GF-D8 (cell line): ENCODE data around the gene SLC16A11.
"Not testable (repeated sequence)": the region's sequence is repeated elsewhere in the genome, so short reads cannot be mapped to it uniquely, and the experiment has no call there.

Experiments
- DNase-seq: peaks from one replicate; lab custom pipeline; 2025; lab: John Stamatoyannopoulos, UW

The SLC16A11 gene, protein sequence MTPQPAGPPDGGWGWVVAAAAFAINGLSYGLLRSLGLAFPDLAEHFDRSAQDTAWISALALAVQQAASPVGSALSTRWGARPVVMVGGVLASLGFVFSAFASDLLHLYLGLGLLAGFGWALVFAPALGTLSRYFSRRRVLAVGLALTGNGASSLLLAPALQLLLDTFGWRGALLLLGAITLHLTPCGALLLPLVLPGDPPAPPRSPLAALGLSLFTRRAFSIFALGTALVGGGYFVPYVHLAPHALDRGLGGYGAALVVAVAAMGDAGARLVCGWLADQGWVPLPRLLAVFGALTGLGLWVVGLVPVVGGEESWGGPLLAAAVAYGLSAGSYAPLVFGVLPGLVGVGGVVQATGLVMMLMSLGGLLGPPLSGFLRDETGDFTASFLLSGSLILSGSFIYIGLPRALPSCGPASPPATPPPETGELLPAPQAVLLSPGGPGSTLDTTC

GRCh38 chr17:7043497-7044198, at the start of gene SLC16A11:
Gene SLC16A11, minus strand, starts transcription at chr17:7044092. Its CDS starts 579 bp downstream, at chr17:7043513.
- no peak for DNase-seq

GRCh38 chr17:7091311-7092005, 47.6 kb upstream of the SLC16A11 start:
- not testable (repeated sequence) for DNase-seq

DNA sequence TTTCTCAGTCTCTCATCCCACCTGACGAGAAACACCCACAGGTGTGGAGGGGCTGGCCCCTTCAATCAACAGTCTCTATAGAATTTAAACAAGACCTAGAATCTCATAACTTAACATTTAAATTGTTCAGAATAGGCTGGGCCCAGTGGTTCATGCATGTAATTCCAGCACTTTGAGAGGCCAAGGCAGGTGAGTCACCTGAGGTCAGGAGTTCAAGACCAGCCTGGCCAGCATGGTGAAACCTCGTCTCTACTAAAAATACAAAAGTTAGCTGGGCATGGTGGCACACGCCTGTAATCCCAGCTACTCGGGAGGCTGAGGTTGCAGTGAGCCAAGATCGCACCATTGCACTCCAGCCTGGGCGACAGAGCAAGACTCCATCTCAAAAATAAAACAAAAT, 45.7 kb upstream of the SLC16A11 start:
- DNase-seq = not testable (repeated sequence)

DNA sequence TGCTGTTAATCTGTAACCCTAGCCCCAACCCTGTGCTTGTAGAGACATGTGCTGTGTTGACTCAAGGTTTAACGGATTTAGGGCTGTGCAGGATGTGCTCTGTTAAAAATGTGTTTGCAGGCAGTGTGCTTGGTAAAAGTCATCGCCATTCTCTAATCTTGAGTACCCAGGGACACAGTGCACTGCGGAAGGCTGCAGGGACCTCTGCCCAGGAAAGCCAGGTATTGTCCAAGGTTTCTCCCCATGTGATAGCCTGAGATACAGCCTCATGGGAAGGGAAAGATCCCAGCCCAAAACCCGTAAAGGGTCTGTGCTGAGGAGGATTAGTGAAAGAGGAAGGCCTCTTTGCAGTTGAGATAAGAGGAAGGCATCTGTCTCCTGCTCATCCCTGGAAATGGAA, 44.5 kb upstream of the SLC16A11 start:
- DNase-seq = not testable (repeated sequence)

DNA sequence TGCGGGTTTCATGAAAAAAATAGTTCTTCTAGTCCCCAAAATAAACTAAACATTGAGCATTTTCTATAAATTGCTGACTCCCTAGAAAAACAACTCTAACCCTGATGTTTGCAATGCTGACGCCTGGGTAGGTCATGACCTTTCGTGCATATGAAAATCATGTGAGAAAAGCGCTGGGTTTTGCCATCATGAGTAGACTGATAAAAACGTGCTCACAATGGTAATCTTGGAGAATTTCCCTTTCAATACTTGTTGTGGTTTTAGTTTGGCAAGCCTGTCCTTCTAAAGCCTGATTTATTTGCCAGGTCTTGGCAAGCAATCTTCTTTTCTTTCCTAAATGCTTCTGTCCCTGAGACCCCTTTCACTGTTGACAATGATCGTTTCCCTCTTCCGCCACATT, 40.2 kb upstream of the SLC16A11 start:
- DNase-seq = no peak

- no peak for DNase-seq
These were observed 39.7 kb upstream of the SLC16A11 start for GRCh38 chr17:7083592-7083991.

DNA sequence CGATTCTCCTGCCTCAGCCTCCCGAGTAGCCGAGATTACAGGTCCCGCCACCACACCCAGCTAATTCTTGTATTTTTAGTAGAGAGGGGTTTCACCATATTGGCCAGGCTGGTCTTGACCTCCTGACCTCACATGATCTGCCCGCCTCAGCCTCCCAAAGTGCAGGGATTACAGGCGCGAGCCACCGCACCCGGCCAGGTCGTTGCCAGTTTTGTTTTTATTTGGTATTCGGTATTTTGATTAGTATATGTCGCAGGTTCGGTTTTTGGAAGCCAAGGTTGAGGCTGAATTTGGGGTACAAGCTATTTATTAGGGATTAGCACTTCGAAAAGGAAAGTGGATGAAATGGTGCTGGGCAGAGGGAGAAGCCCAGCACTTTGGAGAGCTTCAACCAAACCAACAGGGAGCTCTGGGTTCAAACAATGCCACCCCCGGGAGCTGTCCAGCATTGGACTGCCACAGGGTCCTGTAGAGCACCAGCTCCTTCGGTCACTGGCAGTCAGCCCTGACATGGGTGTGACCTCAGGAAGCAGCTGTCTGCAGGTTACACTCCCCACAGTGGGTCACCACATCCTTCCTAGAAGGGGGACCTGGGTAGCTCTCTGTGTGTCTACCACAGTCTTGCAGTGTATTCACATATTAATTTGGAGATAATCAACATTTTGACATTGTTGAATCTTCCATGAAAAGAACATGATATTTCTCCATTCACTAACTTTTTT, 37.6 kb upstream of the SLC16A11 start:
- no peak for DNase-seq

GRCh38 chr17:7080456-7081041, 36.7 kb upstream of the SLC16A11 start:
- DNase-seq = no peak

DNA sequence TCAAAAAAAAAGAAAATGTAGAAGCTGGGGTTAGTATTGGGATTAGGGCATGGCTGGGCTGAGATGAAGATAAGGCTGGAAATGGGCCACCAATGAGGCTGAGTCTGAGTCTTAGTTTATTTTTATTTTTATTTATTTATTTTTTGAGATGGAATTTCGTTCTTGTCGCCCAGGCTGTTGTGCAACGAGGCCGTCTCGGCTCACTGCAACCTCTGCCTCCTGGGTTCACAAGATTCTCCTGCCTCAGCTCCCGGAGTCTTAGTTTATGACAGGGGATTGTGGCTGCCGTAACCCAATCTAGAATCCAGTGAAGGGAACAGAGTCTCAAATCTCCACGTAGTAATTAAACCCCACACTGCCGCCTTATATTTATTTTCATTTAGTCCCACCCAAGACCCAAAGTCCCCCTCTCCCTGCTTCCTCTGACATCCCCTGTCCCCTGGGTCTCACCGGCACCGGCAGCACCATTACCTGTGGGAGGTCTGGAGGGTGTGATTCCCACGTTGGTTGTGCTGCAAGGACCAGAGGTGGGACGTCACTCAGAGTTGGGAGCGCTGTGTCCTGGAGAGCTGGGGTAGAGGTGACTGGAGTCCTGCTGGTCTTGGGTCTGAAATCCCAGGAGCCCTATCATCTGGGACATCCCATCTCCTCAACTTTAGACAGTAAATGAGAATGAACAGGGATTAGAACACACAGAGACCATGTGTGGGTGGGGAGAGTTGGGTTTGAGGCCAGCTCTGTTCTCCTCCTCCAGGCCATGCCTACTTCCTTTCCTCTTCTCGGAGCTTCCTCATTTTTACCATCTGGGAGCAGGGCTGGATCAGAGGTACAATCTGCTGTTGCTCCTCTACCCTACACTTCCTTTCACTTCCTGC, 35.9 kb upstream of the SLC16A11 start, which contains the start of gene CLEC10A:
CLEC10A (minus strand) TSS at position 671 of the 875 bp plus-strand sequence. CDS start 1,439 bp downstream, outside the sequence.
- no peak for DNase-seq

- DNase-seq = no peak
These were observed 34.8 kb upstream of the SLC16A11 start for GRCh38 chr17:7078711-7079110.

DNA sequence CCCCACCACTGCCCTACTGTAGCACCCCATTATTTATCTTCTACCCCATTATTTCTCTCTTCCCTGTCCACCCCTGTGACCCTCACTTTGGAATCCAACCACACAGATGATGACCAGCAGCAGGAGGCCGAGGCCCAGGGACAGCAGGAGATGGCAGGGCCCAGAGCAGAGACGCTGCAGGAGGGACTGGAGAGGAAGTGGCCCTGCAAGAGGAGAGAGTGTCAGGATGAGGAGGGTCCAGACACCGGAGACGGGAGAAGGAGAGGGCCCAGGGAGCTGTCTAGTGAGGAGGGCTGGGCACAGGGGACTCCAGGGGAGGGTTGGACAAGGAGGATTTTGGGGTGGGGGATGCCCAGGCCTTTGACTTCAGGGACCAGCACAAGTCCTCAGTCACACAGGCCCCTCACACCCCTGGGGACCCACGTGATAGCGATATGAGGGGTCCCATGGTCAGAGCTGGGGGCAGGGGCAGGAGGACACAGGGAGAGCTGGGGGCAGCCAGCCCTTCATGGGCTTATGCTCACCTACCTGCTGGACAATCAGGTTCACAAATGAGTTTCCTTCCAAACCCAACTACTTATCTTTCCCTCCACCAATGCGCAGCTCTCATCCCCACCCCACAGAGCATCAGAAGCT, 34.1 kb upstream of the SLC16A11 start:
- no peak for DNase-seq

- no peak for DNase-seq
These were observed 31.0 kb upstream of the SLC16A11 start for GRCh38 chr17:7074931-7075330.

- no peak for DNase-seq
These were observed 28.5 kb upstream of the SLC16A11 start for GRCh38 chr17:7072406-7072805.

DNA sequence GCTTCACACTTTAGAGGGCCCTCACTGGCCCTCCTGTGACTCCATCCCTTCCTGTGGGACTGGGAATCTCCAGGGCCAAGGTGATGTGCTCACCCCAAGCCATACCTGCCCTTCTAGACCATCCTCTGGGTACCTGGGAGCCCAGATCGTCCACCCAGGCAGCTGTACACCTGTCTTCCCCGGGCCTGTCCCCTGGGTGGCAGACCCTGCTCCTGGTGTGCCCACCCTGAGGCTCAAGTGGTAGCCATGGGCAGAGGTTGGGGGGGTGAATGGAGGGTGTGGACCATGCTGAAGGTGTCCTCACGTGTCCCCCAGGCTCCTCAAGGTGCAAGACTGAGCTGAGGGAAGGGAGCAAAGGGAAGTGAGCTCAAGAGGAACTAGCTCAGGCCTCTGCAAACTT, 26.8 kb upstream of the SLC16A11 start:
- no peak for DNase-seq

DNA sequence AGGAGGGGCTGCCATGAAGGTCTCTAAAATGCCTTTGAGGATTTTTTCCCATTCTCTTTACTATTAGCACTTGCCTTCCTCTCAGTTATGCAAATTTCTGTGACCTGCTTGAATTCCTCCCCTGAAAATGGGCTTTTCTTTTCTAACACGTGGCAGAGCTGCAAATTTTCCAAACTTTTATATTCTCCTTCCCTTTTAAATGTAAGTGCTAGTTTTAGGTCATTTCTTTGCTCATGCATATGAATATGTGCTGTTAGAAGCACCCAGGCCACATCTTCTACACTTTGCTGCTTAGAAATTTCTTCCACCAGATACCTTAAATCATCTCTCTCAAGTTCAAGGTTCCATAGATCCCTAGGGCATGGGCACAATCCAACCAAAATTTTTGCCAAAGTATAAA, 24.4 kb upstream of the SLC16A11 start:
- DNase-seq = no peak

- no peak for DNase-seq
These were observed 23.3 kb upstream of the SLC16A11 start for GRCh38 chr17:7067198-7067597.

DNA sequence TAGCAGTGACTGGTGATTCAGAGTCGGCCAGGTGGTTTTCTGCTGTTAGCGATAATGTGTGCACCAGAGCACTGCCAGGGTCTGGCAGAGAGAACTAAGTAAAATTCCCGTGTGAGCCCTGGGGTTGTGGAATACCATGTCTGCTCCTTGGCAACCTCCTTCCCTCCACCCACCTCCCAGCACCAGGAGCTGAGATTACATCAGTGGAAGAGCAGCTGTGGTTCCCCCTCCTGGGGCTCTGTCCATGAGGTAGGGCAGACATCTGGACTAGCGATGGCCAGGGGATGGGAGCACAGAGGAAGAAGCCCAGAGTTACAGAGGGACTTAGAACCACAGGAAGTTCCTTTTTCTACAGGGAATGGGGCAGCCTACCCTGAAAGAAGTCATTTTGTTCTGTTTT, 20.4 kb upstream of the SLC16A11 start:
- DNase-seq = no peak

DNA sequence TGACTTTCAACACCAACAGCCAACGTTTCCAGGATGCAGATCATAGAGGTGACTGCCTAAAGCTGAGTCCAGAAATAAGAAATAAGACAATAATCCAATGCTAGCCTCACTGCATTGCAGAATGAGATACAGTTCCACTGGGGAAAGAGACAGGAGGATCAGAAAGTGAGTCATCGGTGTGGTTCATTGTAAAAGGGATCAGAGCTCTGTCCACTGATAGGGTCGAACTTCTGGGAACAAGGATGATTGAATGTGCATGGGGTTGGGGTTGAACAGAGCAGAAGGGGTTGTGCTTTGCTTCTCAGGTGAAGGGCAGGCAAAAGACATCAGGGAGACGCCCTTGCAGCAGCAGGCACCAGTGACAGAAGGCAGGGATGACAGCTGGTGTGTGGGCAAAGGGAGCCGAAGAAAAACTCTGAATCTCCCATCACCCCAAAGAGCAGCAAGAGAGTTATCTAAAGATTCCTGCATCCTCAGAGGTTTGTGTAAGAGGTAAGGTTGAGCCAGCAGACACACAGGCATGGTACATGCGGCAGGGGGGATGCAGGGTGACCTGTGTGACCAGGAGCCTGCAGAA, 19.7 kb upstream of the SLC16A11 start:
- DNase-seq = no peak

GRCh38 chr17:7060165-7060891, 16.4 kb upstream of the SLC16A11 start:
- no peak for DNase-seq
